Jurkat, Clone E6-1 (cell line): Measurements from ENCODE around the gene DNAJC15.

Source experiments
- DNase-seq: peaks from one replicate; pipeline ENCODE4 v3.0.0-alpha.2; 2011; ENCODE audit warnings: low read depth, low spot score
- H3K4me3 ChIP-seq: 2 replicates; pipeline ENCODE4 v1.5.1; 2011; ENCODE audit warnings: mild to moderate bottlenecking, low read length, control low read depth, moderate library complexity

The DNAJC15 gene

GRCh38 chr13:43135516-43135915 is 112.1 kb downstream of the DNAJC15 start:
- no peak for DNase-seq
- H3K4me3 ChIP-seq, result no peak overlapping the region

GRCh38 chr13:43136920-43137575 is 113.7 kb downstream of the DNAJC15 start:
- H3K4me3 ChIP-seq, result no peak overlapping the region
- DNase-seq, result no peak

GRCh38 chr13:43139211-43139610 is 115.8 kb downstream of the DNAJC15 start:
- DNase-seq, result no peak
- no peak overlapping the region for H3K4me3 ChIP-seq

GRCh38 chr13:43139921-43140320 is 116.5 kb downstream of the DNAJC15 start:
- DNase-seq, result no peak
- H3K4me3 ChIP-seq, result no peak overlapping the region

GRCh38 chr13:43140985-43141384 is 117.6 kb downstream of the DNAJC15 start:
- no peak for DNase-seq
- H3K4me3 ChIP-seq, result no peak overlapping the region

- H3K4me3 ChIP-seq, result no peak overlapping the region
- DNase-seq, result no peak
Measured at GRCh38 chr13:43141685-43142084, 118.3 kb downstream of the DNAJC15 start.

- DNase-seq, result no peak
- no peak overlapping the region for H3K4me3 ChIP-seq
Measured at GRCh38 chr13:43143591-43143990, 120.2 kb downstream of the DNAJC15 start.

- H3K4me3 ChIP-seq, result no peak overlapping the region
- no peak for DNase-seq
Measured at GRCh38 chr13:43145534-43146196, 122.3 kb downstream of the DNAJC15 start.

- DNase-seq, result no peak
- H3K4me3 ChIP-seq, result no peak overlapping the region
Measured at GRCh38 chr13:43146400-43146799, 123.0 kb downstream of the DNAJC15 start.

GRCh38 chr13:43150369-43151207 is 127.2 kb downstream of the DNAJC15 start:
- no peak overlapping the region for H3K4me3 ChIP-seq
- no peak for DNase-seq

- H3K4me3 ChIP-seq, result no peak overlapping the region
- no peak for DNase-seq
Measured at GRCh38 chr13:43153436-43154090, 130.2 kb downstream of the DNAJC15 start.

- DNase-seq, result no peak
- no peak overlapping the region for H3K4me3 ChIP-seq
Measured at GRCh38 chr13:43154156-43154651, 130.8 kb downstream of the DNAJC15 start.

GRCh38 chr13:43154839-43155238 is 131.5 kb downstream of the DNAJC15 start:
- no peak for DNase-seq
- no peak overlapping the region for H3K4me3 ChIP-seq

- DNase-seq, result no peak
- H3K4me3 ChIP-seq, result no peak overlapping the region
Measured at GRCh38 chr13:43156916-43157315, 133.5 kb downstream of the DNAJC15 start.

GRCh38 chr13:43157796-43158195 is 134.4 kb downstream of the DNAJC15 start:
- no peak for DNase-seq
- no peak overlapping the region for H3K4me3 ChIP-seq

GRCh38 chr13:43158516-43158915 is 135.1 kb downstream of the DNAJC15 start:
- H3K4me3 ChIP-seq, result no peak overlapping the region
- no peak for DNase-seq

- no peak overlapping the region for H3K4me3 ChIP-seq
- DNase-seq, result no peak
Measured at GRCh38 chr13:43159026-43159461, 135.7 kb downstream of the DNAJC15 start.
